Measurements from ENCODE around the gene MACIR. TPM values are rescaled to one million over a fixed set of nuclear protein-coding genes. Genes with fewer than 3 reads are reported as not detected.

Gene MACIR
- total RNA-seq, 1 donor, result 8.0 TPM

GRCh38 chr5:103315455-103315854 is 56.9 kb downstream of the MACIR start:
- no peaks in the 10 kb centered on the region for H3K36me3 ChIP-seq (ENCODE audit: insufficient read depth, low read length)
- no peaks in the 10 kb centered on the region for H3K79me2 ChIP-seq (ENCODE audit: insufficient read depth, low read length)
- H3K4me3 ChIP-seq (ENCODE audit: insufficient read depth, low read length), result no peak overlapping the region
- DNase-seq (ENCODE audit: insufficient read length, low spot score, missing footprints), result no peak
- no peaks in the 10 kb centered on the region for H3K27me3 ChIP-seq (ENCODE audit: insufficient read depth, low read length)
- H2AFZ ChIP-seq (ENCODE audit: low read length), result no peak overlapping the region
- TF ChIP-seq, protein P1, sequence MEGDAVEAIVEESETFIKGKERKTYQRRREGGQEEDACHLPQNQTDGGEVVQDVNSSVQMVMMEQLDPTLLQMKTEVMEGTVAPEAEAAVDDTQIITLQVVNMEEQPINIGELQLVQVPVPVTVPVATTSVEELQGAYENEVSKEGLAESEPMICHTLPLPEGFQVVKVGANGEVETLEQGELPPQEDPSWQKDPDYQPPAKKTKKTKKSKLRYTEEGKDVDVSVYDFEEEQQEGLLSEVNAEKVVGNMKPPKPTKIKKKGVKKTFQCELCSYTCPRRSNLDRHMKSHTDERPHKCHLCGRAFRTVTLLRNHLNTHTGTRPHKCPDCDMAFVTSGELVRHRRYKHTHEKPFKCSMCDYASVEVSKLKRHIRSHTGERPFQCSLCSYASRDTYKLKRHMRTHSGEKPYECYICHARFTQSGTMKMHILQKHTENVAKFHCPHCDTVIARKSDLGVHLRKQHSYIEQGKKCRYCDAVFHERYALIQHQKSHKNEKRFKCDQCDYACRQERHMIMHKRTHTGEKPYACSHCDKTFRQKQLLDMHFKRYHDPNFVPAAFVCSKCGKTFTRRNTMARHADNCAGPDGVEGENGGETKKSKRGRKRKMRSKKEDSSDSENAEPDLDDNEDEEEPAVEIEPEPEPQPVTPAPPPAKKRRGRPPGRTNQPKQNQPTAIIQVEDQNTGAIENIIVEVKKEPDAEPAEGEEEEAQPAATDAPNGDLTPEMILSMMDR (IDR thresholded peaks at IDR 0.05; ENCODE audit: extremely low read depth, low read depth, low read length), result no peak
- no peaks in the 10 kb centered on the region for H3K4me1 ChIP-seq (ENCODE audit: insufficient read depth, low read length)
- no peak overlapping the region for H3K4me2 ChIP-seq (ENCODE audit: insufficient read depth, low read length)
- H4K20me1 ChIP-seq (ENCODE audit: insufficient read depth, low read length), result no peaks in the 10 kb centered on the region
- H3K9me3 ChIP-seq (ENCODE audit: low read depth, low read length), result no peaks in the 10 kb centered on the region
- H3K27ac ChIP-seq (ENCODE audit: low read depth, low read length), result no peak overlapping the region

GRCh38 chr5:103327451-103327850 is 68.9 kb downstream of the MACIR start:
- H3K79me2 ChIP-seq (ENCODE audit: insufficient read depth, low read length), result no peaks in the 10 kb centered on the region

GRCh38 chr5:103327893-103328292 is 69.3 kb downstream of the MACIR start:
- H2AFZ ChIP-seq (ENCODE audit: low read length), result no peak overlapping the region
- no peaks in the 10 kb centered on the region for H3K4me1 ChIP-seq (ENCODE audit: insufficient read depth, low read length)
- no peaks in the 10 kb centered on the region for H3K36me3 ChIP-seq (ENCODE audit: insufficient read depth, low read length)
- no peaks in the 10 kb centered on the region for H4K20me1 ChIP-seq (ENCODE audit: insufficient read depth, low read length)
- H3K27ac ChIP-seq (ENCODE audit: low read depth, low read length), result no peak overlapping the region
- no peak for DNase-seq (ENCODE audit: insufficient read length, low spot score, missing footprints)
- H3K9me3 ChIP-seq (ENCODE audit: low read depth, low read length), result no peaks in the 10 kb centered on the region
- H3K79me2 ChIP-seq (ENCODE audit: insufficient read depth, low read length), result no peaks in the 10 kb centered on the region
- no peaks in the 10 kb centered on the region for H3K27me3 ChIP-seq (ENCODE audit: insufficient read depth, low read length)
- TF ChIP-seq, protein P1 (IDR thresholded peaks at IDR 0.05; ENCODE audit: extremely low read depth, low read depth, low read length), result no peak
- H3K4me2 ChIP-seq (ENCODE audit: insufficient read depth, low read length), result no peak overlapping the region
- H3K4me3 ChIP-seq (ENCODE audit: insufficient read depth, low read length), result no peak overlapping the region

More at GRCh38 chr5:103327451-103327850, 68.9 kb downstream of the MACIR start:
- Histone ChIP-seq H3K27ac (ENCODE audit: low read depth, low read length) (no peak overlapping the region), H3K36me3 (ENCODE audit: insufficient read depth, low read length) (no peaks in the 10 kb centered on the region), H3K4me2 (ENCODE audit: insufficient read depth, low read length) (no peak overlapping the region), H3K4me1 (ENCODE audit: insufficient read depth, low read length) (no peaks in the 10 kb centered on the region), H3K4me3 (ENCODE audit: insufficient read depth, low read length) (no peak overlapping the region), H2AFZ (ENCODE audit: low read length) (no peak overlapping the region), H4K20me1 (ENCODE audit: insufficient read depth, low read length) (no peaks in the 10 kb centered on the region), H3K9me3 (ENCODE audit: low read depth, low read length) (no peaks in the 10 kb centered on the region), H3K27me3 (ENCODE audit: insufficient read depth, low read length) (no peaks in the 10 kb centered on the region)
- no peak for DNase-seq (ENCODE audit: insufficient read length, low spot score, missing footprints)
- TF ChIP-seq, protein P1 (IDR thresholded peaks at IDR 0.05; ENCODE audit: extremely low read depth, low read depth, low read length), result no peak

Other genes starting within 250 kb of the MACIR start
- gene GIN1, start 138.6 kb upstream of the MACIR start, total RNA-seq, result 5.1 and 6.2 TPM in 2 replicates
- 78.5 and 89.3 TPM in 2 replicates for gene PPIP5K2, start 138.5 kb upstream of the MACIR start, total RNA-seq